Transverse colon (tissue), 4 donors: ENCODE data around the gene PLCE1.
A peak's percentile ranks its signal among the peaks of the same experiment; 100 is the strongest.

Source experiments
- CTCF ChIP-seq, 5 experiments: fragments of 200-600 bp in 3 of 5; fragments of 450-650 bp in 2 of 5; sonication (generic) in 3 of 5; IDR thresholded peaks; 1 replicate in 2 of 5; 2 replicates in 3 of 5; pipeline ENCODE4 v1.5.1; 2016 to 2017; ENCODE audit warnings: antibody characterized with exemption in 5 of 5, inconsistent platforms in 3 of 5, mild to moderate bottlenecking in 2 of 5, moderate library complexity in 1 of 5
- EP300 ChIP-seq: sonication (generic); formaldehyde crosslinking; IDR thresholded peaks from one replicate; pipeline ENCODE4 v1.6.1; 2017; ENCODE audit warnings: antibody characterized with exemption, low read depth
- POLR2A ChIP-seq: fragments of 450-650 bp; IDR thresholded peaks from one replicate; pipeline ENCODE4 v1.6.1; 2016; ENCODE audit warnings: antibody characterized with exemption, mild to moderate bottlenecking, moderate library complexity
- POLR2AphosphoS5 ChIP-seq, 3 donors: sonication (generic); formaldehyde crosslinking; IDR thresholded peaks; one replicate each; pipeline ENCODE4 v1.6.1; 2016; ENCODE audit warnings: antibody characterized with exemption in 3 of 3

DNA sequence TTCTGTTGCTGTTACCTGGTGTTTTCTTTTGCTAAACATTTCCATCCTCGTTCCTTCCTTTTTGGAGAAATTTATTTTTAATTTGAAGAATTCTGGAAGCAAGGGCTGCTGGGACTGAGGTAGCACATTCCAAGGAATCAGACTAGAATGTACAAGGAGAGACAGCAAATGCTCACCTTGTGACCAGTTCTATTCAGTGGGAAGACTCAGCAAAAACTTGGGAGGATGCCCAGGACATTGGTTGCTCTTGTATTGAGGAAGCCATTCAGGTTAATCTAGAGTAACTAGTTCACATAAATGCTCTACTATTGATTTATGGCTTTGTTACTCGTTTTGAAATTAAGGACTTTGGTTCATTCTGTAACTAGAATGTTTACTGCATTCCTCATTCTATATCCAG is 11.3 kb downstream of the PLCE1 start:
- TF ChIP-seq CTCF (IDR thresholded peaks at IDR 0.05) (no peak), POLR2A (no peak), EP300 (no peak), POLR2AphosphoS5 (IDR thresholded peaks at IDR 0.05) (peak in 1 of 3 donors; percentile 36)
